DMS53 treated with DMSO at 0.1 percent for 48 hours (cell line): ENCODE data around the gene APOE.
"Not testable (repeated sequence)": the region's sequence is repeated elsewhere in the genome, so short reads cannot be mapped to it uniquely, and the experiment has no call there.

Experiments
- DNase-seq: peaks from one replicate; lab custom pipeline; 2025; ENCODE audit not compliant: unreplicated experiment; lab: John Stamatoyannopoulos, UW

Gene APOE

GRCh38 chr19:44883922-44884321, 21.7 kb upstream of the APOE start:
- no peak for DNase-seq

GRCh38 chr19:44884566-44884965, 21.0 kb upstream of the APOE start:
- DNase-seq: no peak

GRCh38 chr19:44886141-44886540, 19.5 kb upstream of the APOE start:
- DNase-seq: no peak

GRCh38 chr19:44887648-44888047, 17.9 kb upstream of the APOE start:
- no peak for DNase-seq

GRCh38 chr19:44888335-44888734, 17.3 kb upstream of the APOE start:
- DNase-seq: not testable (repeated sequence)

- no peak for DNase-seq
Measured at GRCh38 chr19:44889830-44890365, 15.7 kb upstream of the APOE start.

GRCh38 chr19:44890366-44891015, 15.1 kb upstream of the APOE start:
- peak; percentile 99 for DNase-seq

- DNase-seq: peak; percentile 99
Measured at GRCh38 chr19:44891016-44891882, 14.3 kb upstream of the APOE start, which contains the start of gene TOMM40. TSS of gene TOMM40 (plus strand) at chr19:44891254. CDS start at chr19:44891416, 162 bp downstream.

- DNase-seq: no peak
Measured at GRCh38 chr19:44892932-44893331, 12.7 kb upstream of the APOE start.

- DNase-seq: no peak
Measured at GRCh38 chr19:44893332-44894051, 12.1 kb upstream of the APOE start.

- DNase-seq: no peak
Measured at GRCh38 chr19:44894052-44894400, 11.6 kb upstream of the APOE start.

- no peak for DNase-seq
Measured at GRCh38 chr19:44894946-44895345, 10.7 kb upstream of the APOE start.

- no peak for DNase-seq
Measured at GRCh38 chr19:44897835-44898234, 7.8 kb upstream of the APOE start.

GRCh38 chr19:44900328-44901244, 5.0 kb upstream of the APOE start:
- no peak for DNase-seq

GRCh38 chr19:44903216-44903601, 2.4 kb upstream of the APOE start:
- DNase-seq: no peak

- peak; percentile 30 for DNase-seq
Measured at GRCh38 chr19:44903602-44904425, 1.8 kb upstream of the APOE start.

- DNase-seq: no peak
Measured at GRCh38 chr19:44904426-44904994, 1.1 kb upstream of the APOE start.

GRCh38 chr19:44907613-44908012, 2.0 kb downstream of the APOE start:
- DNase-seq: no peak
